Esophagus (tissue), 2 donors: ENCODE data around the gene F9. TPM values are rescaled to one million over a fixed set of nuclear protein-coding genes. Genes with fewer than 3 reads are reported as not detected.

Source experiments
- H3K27ac ChIP-seq, 2 donors: one replicate each; pipeline ENCODE4 v1.5.1; 2013; ENCODE audit warnings: low read depth in 2 of 2, mild to moderate bottlenecking in 2 of 2, inconsistent platforms in 1 of 2, low read length in 1 of 2, moderate library complexity in 1 of 2
- H3K27me3 ChIP-seq, 2 donors: one replicate each; pipeline ENCODE4 v1.6.1; 2013; ENCODE audit warnings: low read length in 2 of 2, control low read depth in 1 of 2, mild to moderate bottlenecking in 1 of 2; ENCODE audit not compliant: insufficient read depth in 2 of 2, control insufficient read depth in 1 of 2
- H3K36me3 ChIP-seq, 2 donors: one replicate each; pipeline ENCODE4 v1.6.1; 2013; ENCODE audit warnings: low read length in 1 of 2; ENCODE audit not compliant: control insufficient read depth in 2 of 2, insufficient read depth in 2 of 2
- H3K4me1 ChIP-seq, 2 donors: one replicate each; pipeline ENCODE4 v1.6.1; 2013; ENCODE audit warnings: low read length in 1 of 2; ENCODE audit not compliant: control insufficient read depth in 2 of 2, insufficient read depth in 2 of 2
- H3K4me3 ChIP-seq, 2 donors: one replicate each; pipeline ENCODE4 v1.5.1; 2013; ENCODE audit warnings: low read length in 2 of 2, mild to moderate bottlenecking in 2 of 2, low read depth in 1 of 2, moderate library complexity in 1 of 2
- H3K9me3 ChIP-seq, 2 donors: one replicate each; pipeline ENCODE4 v1.6.1; 2013; ENCODE audit warnings: mild to moderate bottlenecking in 2 of 2, low read depth in 1 of 2, low read length in 1 of 2, moderate library complexity in 1 of 2; ENCODE audit not compliant: control insufficient read depth in 2 of 2, insufficient read depth in 1 of 2
- WGBS, 2 donors: extraction: QIAGEN DNeasy Blood & Tissue Kit; methylation state at CpG; one replicate each; pipeline ENCODE4 v1.1.7; 2013; 5-methylcytosine and 5-hydroxymethylcytosine counted together
- polyA plus RNA-seq, 2 donors: library from polyadenylated mRNA; stranded (reverse); fragments of 200-250 nt; gene quantifications; one replicate each; pipeline ENCODE4 v1.2.3, GENCODE V29; 2013
- donor health status: healthy with polysubstance abuse.
- donor health status: Bipolar disorder and iron deficiency.

The F9 gene
- polyA plus RNA-seq, 2 donors: not detected

GRCh38 chrX:139538907-139539790 lies 8.6 kb downstream of the F9 start:
- no peaks in the 10 kb centered on the region for H3K9me3 ChIP-seq
- H3K36me3 ChIP-seq: no peaks in the 10 kb centered on the region
- H3K4me3 ChIP-seq: no peak overlapping the region
- no peak overlapping the region for H3K27ac ChIP-seq
- WGBS, 2 donors: 36 to 40% methylated on average over 3 of the region's 3 CpGs
- no peaks in the 10 kb centered on the region for H3K4me1 ChIP-seq
- H3K27me3 ChIP-seq: no peaks in the 10 kb centered on the region

GRCh38 chrX:139542652-139543051 lies 12.1 kb downstream of the F9 start:
- 37 to 73% methylated on average over 1 of the region's 1 CpG for WGBS, 2 donors
- H3K4me3 ChIP-seq: no peak overlapping the region
- no peaks in the 10 kb centered on the region for H3K27me3 ChIP-seq
- no peaks in the 10 kb centered on the region for H3K4me1 ChIP-seq
- no peak overlapping the region for H3K27ac ChIP-seq
- H3K9me3 ChIP-seq: no peaks in the 10 kb centered on the region
- H3K36me3 ChIP-seq: no peaks in the 10 kb centered on the region

- H3K4me1 ChIP-seq: no peaks in the 10 kb centered on the region
- H3K9me3 ChIP-seq: no peaks in the 10 kb centered on the region
- H3K27me3 ChIP-seq: no peaks in the 10 kb centered on the region
- H3K4me3 ChIP-seq: no peak overlapping the region
- H3K27ac ChIP-seq: no peak overlapping the region
- 63 to 90% methylated on average over 4 of the region's 4 CpGs for WGBS, 2 donors
- H3K36me3 ChIP-seq: no peaks in the 10 kb centered on the region
Measured at GRCh38 chrX:139543920-139544319, 13.4 kb downstream of the F9 start.

GRCh38 chrX:139544591-139544990 lies 14.1 kb downstream of the F9 start:
- 51 to 53% methylated on average over 3 of the region's 3 CpGs for WGBS, 2 donors
- Histone ChIP-seq H3K27ac (no peak overlapping the region), H3K9me3 (no peaks in the 10 kb centered on the region), H3K27me3 (no peaks in the 10 kb centered on the region), H3K4me1 (no peaks in the 10 kb centered on the region), H3K36me3 (no peaks in the 10 kb centered on the region), H3K4me3 (no peak overlapping the region)

- H3K4me3 ChIP-seq: no peak overlapping the region
- H3K27me3 ChIP-seq: peaks cover 0 to 2% of the 10 kb centered on the region in 2 donors
- no peaks in the 10 kb centered on the region for H3K4me1 ChIP-seq
- H3K9me3 ChIP-seq: no peaks in the 10 kb centered on the region
- no peaks in the 10 kb centered on the region for H3K36me3 ChIP-seq
- H3K27ac ChIP-seq: no peak overlapping the region
Measured at GRCh38 chrX:139554376-139554775, 23.8 kb downstream of the F9 start.

- Histone ChIP-seq H3K9me3 (no peaks in the 10 kb centered on the region), H3K27me3 (peaks cover 0 to 2% of the 10 kb centered on the region in 2 donors), H3K4me3 (no peak overlapping the region), H3K4me1 (no peaks in the 10 kb centered on the region), H3K27ac (no peak overlapping the region), H3K36me3 (no peaks in the 10 kb centered on the region)
- 57 to 77% methylated on average over 26 of the region's 26 CpGs for WGBS, 2 donors
Measured at GRCh38 chrX:139554991-139555675, 24.6 kb downstream of the F9 start.

- 28 to 33% methylated on average over 9 of the region's 9 CpGs for WGBS, 2 donors
- Histone ChIP-seq H3K27ac (no peak overlapping the region), H3K27me3 (peaks cover 0 to 4% of the 10 kb centered on the region in 2 donors), H3K9me3 (no peaks in the 10 kb centered on the region), H3K4me1 (no peaks in the 10 kb centered on the region), H3K4me3 (no peak overlapping the region), H3K36me3 (no peaks in the 10 kb centered on the region)
Measured at GRCh38 chrX:139559383-139560042, 29.0 kb downstream of the F9 start.

- Histone ChIP-seq H3K27me3 (peaks cover 0 to 4% of the 10 kb centered on the region in 2 donors), H3K27ac (no peak overlapping the region), H3K4me3 (no peak overlapping the region), H3K9me3 (no peaks in the 10 kb centered on the region), H3K4me1 (no peaks in the 10 kb centered on the region), H3K36me3 (no peaks in the 10 kb centered on the region)
Measured at GRCh38 chrX:139560221-139560620, 29.7 kb downstream of the F9 start.

GRCh38 chrX:139563251-139563650 lies 32.7 kb downstream of the F9 start:
- H3K27ac ChIP-seq: no peak overlapping the region
- peaks cover 0 to 4% of the 10 kb centered on the region in 2 donors for H3K27me3 ChIP-seq
- WGBS, 2 donors: 72 to 85% methylated on average over 5 of the region's 5 CpGs

More at GRCh38 chrX:139563251-139563650, 32.7 kb downstream of the F9 start:
- Histone ChIP-seq H3K4me3 (no peak overlapping the region), H3K4me1 (no peaks in the 10 kb centered on the region), H3K36me3 (no peaks in the 10 kb centered on the region), H3K9me3 (no peaks in the 10 kb centered on the region)
